NCI-H2029 treated with DMSO at 0.1 percent for 48 hours (cell line): ENCODE measurements around the gene CDH2.
"Not testable (repeated sequence)": the region's sequence is repeated elsewhere in the genome, so short reads cannot be mapped to it uniquely, and the experiment has no call there.

Experiments
- DNase-seq: peaks from one replicate; lab custom pipeline; 2025; lab: John Stamatoyannopoulos, UW

Gene CDH2

DNA sequence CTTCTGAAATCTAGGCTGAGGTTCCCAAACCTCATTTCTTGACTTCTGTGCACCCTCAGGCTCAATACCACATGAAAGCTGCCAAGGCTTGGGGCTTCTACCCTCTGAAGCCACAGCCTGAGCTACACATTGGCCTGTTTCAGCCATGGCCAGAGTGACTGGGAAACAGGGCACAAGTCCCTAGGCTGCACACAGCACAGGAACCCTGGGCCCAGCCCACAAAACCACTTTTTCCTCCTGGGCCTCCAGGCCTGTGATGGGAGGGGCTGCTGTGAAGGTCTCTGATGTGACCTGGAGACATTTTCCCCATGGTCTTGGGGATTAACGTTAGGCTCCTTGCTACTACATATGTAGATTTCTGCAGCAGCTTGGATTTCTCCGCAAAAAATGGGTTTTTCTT lies 270.7 kb downstream of the CDH2 start:
- DNase-seq = not testable (repeated sequence)

DNA sequence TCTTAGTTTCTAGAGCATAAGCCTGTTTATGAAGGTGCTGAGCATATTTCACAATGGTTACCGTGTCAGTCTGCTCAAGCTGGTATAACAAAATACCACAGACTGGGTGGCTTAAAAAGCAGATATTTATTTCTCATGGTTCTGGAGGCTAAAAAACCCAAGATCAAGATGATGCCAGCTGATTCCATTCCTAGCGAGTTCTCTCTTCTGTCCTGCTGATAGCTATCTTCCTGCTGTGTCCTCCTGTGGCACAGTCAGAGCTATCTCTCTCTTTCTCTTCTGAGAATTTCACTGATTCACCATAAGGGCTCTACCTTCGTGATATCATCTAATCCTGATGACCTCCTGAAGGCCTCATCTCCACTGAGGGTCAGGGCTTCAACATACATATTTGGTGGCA lies 273.0 kb downstream of the CDH2 start:
- no peak for DNase-seq

- no peak for DNase-seq
These were observed 275.3 kb downstream of the CDH2 start for GRCh38 chr18:27901424-27902226.
